ENCODE data around the gene TACC2. TPM values are rescaled to one million over a fixed set of nuclear protein-coding genes. Genes with fewer than 3 reads are reported as not detected.

Gene TACC2
- total RNA-seq, 8 experiments from 2014 or later = 14.0 to 63.3 (median 31.9) TPM

DNA sequence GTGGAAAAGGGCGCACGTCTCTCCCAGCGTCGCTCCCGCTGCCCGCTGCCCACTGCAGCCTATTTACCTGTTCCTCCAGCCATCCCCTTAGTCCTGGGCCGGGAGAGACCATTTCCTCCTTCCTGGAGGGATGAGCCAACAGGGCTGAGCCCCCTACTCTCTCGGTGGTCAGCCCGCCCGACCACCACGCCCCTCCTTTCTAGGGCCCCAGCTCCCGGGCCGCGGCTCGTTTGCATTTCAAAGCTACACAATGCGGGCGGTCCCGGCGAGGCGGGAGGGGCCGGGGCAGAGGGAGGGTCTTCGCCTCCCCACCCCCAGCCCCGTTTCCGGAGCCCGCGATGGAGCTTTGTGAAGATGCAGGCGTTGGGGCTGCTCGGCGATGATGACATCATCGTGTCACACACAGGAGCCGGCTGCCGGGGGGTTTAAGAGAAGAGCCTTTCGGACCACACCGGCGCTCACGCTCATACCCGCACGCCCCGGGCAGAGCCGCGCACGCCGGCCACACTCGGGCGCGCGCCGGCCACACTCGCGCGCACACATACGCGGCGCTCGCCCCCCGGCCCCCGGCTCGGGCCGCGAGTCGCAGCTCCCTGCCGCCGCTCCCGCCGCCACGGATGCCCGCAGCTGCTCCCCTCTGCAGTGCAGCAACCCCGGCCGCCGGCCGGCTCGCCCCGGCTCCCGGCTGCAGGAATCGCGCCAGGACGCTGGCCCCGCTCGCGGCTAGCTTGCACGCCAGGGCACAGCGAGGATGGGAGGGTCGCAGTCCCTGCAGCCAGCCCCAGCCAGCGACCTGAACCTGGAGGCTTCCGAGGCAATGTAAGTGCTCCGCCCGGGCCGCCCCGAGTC is 174.4 kb downstream of the TACC2 start:
- H3K4me3 ChIP-seq = peak overlapping the region; percentile 68 to 95 (median 78)
- in situ Hi-C loops (cut with MboI; ENCODE audit: low pct_unique_long_range_greater_than_20kb in 2 of 9, low sequenced_read_pairs in 9 of 9, unreplicated experiment in 9 of 9) = no loop called here
- H3K4me1 ChIP-seq (replicated peaks in 1 of 2) = peaks cover 37 to 46% of the 10 kb centered on the region in 2 donors
- H3K27ac ChIP-seq = peak overlapping the region; percentile 85 to 95
- 0 to 100% (median 1%) methylated on average over 2 to 16 of the region's 89 CpGs; no CpG with 5 or more reads in 6 of the 10 experiments for WGBS, 10 experiments
- peak; percentile 51 to 85 (median 75) for ATAC-seq (replicated peaks in 6 of 8)

DNA sequence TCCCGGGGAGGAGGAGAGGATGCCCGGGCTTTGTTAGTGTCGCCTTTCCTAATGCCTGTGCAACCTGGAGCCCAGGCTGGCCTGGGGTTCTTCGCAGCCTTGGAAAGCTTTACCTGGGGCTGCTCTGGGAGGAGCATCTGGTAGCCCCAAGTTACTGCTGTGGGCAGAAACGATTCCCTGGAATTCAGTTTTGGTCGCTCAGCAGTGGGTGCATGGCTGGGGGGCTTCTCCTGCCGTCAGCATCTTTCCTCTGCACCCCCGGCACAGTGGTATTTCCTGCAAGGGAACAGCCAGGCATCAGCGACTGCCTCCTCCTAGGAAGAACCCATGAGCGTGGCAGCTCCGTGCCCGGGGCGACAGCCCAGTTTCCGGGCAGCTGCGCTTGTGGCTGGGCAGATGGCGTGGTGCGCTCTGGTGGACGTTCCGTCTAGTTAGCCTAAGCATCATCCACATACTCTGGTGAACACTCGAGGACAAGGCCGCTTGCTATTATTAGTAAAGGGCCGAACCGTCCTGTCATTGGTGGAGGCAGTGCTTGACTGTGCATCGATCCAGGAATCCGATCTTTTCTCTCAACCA is 175.1 kb downstream of the TACC2 start:
- 0 to 100% (median 3%) methylated on average over 1 to 18 of the region's 25 CpGs; no CpG with 5 or more reads in 3 of the 10 experiments for whole genome bisulfite sequencing, 10 experiments
- H3K27ac ChIP-seq = peak overlapping the region; percentile 85 to 95

DNA sequence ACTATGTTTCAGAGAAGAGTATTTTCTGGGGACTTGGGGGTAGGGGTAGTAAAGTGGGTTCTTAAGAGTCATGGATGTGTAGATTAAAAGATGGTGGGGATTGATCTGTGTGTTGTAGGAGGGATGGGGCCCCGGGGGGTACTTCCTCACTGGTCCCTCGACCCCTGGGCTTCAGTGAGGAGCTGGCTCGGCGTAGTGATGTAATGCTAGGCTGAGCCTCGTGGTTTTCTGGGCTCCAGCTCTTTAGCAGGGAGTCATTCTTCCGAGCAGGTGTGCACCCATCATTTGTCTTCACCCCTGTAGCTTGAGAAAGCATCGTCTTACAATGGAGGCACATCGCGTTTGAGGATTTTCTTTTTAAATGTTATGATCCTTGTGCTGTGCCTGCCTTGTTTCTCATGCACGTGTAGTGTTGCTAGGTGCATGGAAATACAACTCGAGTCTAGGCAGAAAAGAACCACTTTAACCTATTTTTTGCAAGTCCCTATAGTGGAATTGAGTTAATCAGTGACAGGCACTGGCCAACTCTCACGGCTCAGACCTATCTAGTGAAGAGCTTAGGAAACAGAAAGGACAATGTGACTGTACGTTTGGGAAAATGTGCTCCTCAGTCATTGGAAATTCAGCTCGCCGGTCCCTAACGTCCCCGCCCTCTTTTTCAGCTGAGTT is 176.0 kb downstream of the TACC2 start:
- H3K4me1 ChIP-seq (replicated peaks in 1 of 2) = peaks cover 49 to 52% of the 10 kb centered on the region in 2 donors
- peak overlapping the region; percentile 85 to 95 for H3K27ac ChIP-seq
- ATAC-seq (replicated peaks in 6 of 8) = peak in 1 of 8 experiments; percentile 1
- H3K4me3 ChIP-seq = peak overlapping the region; percentile 68 to 95 (median 78)
- in situ Hi-C loops (cut with MboI; ENCODE audit: low pct_unique_long_range_greater_than_20kb in 2 of 9, low sequenced_read_pairs in 9 of 9, unreplicated experiment in 9 of 9) = no loop called here
- 0 to 100% (median 0%) methylated on average over 1 to 15 of the region's 17 CpGs; no CpG with 5 or more reads in 1 of the 10 experiments for WGBS, 10 experiments

More for the DNA sequence above, 175.1 kb downstream of the TACC2 start:
- in situ Hi-C loops (cut with MboI; ENCODE audit: low pct_unique_long_range_greater_than_20kb in 2 of 9, low sequenced_read_pairs in 9 of 9, unreplicated experiment in 9 of 9) = no loop called here
- H3K4me3 ChIP-seq = peak overlapping the region; percentile 68 to 95 (median 78)
- peak in 5 of 8 experiments; percentile 11 to 20 (median 19) for ATAC-seq (replicated peaks in 6 of 8)
- H3K4me1 ChIP-seq (replicated peaks in 1 of 2) = peaks cover 45 to 53% of the 10 kb centered on the region in 2 donors

DNA sequence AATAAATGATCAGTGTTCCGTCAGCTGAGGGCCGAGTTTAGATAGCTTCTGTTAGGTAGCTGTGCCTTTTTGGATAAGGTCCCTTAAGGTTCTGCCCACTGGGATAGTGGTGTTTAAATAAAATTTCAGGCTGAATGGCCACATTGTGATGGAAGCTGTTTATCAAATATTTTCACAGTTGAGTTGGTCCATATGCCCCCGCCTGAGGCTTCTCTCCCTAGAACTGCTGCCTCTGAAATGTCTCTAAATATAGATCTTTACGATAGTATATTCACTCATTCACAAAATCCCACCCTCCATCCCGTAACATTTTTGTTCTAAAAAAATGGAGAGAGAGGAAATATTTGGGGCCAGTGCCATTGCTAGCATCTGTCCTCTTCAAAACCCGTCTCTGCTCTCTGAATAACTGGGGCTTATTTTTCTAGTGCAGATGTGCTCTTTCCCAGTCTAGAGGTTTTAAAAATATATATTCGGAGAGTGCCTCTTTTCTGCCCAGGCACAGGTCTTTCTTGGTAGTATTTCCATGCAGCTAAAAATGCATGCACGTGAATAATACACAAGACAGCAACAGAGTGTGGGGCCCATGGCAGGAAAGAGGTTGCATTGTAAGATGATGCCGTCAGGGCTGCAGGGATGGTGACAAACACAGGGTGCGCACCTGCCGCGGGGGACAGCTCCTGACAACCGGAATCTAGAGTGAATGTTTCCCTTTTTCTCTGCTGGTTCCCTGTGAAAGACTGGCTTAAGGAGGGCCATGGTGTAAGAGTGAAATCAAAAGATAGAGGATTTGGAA is 176.7 kb downstream of the TACC2 start:
- WGBS, 10 experiments = 3 to 95% (median 21%) methylated on average over 1 to 13 of the region's 13 CpGs; no CpG with 5 or more reads in 1 of the 10 experiments
- Histone ChIP-seq H3K4me1 (replicated peaks in 1 of 2) (peaks cover 53 to 56% of the 10 kb centered on the region in 2 donors), H3K27ac (peak overlapping the region; percentile 5 to 95), H3K4me3 (peak overlapping the region; percentile 68 to 95 (median 78))
- in situ Hi-C loops (cut with MboI; ENCODE audit: low pct_unique_long_range_greater_than_20kb in 2 of 9, low sequenced_read_pairs in 9 of 9, unreplicated experiment in 9 of 9) = no loop called here
- no peak for ATAC-seq (replicated peaks in 6 of 8)

DNA sequence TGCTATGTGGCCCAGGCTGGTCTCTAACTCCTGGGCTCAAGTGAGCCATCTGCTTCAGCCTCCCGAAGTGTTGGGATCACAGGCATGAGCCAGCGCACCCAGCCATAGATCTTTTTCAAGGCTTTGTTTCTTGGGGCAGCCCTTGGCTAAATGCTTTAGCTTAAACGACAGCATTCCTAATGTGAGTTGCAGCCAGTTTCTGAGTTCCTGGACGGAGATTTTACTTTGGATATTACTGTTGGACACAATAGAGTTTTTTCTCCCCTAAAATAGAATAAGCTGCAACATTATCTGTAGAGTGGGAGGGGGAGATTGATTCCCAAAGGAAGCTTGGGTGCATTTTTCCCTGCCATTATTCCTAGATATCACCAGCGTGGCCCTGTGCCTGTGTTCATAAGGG is 179.1 kb downstream of the TACC2 start:
- WGBS, 10 experiments = 13 to 100% (median 70%) methylated on average over 1 to 5 of the region's 5 CpGs; no CpG with 5 or more reads in 1 of the 10 experiments
- ATAC-seq (replicated peaks in 6 of 8) = no peak
- in situ Hi-C loops (cut with MboI; ENCODE audit: low pct_unique_long_range_greater_than_20kb in 2 of 9, low sequenced_read_pairs in 9 of 9, unreplicated experiment in 9 of 9) = no loop called here
- peaks cover 66% of the 10 kb centered on the region in 2 donors for H3K4me1 ChIP-seq (replicated peaks in 1 of 2)
- H3K4me3 ChIP-seq = no peak overlapping the region
- H3K27ac ChIP-seq = peak overlapping the region; percentile 18 to 38

DNA sequence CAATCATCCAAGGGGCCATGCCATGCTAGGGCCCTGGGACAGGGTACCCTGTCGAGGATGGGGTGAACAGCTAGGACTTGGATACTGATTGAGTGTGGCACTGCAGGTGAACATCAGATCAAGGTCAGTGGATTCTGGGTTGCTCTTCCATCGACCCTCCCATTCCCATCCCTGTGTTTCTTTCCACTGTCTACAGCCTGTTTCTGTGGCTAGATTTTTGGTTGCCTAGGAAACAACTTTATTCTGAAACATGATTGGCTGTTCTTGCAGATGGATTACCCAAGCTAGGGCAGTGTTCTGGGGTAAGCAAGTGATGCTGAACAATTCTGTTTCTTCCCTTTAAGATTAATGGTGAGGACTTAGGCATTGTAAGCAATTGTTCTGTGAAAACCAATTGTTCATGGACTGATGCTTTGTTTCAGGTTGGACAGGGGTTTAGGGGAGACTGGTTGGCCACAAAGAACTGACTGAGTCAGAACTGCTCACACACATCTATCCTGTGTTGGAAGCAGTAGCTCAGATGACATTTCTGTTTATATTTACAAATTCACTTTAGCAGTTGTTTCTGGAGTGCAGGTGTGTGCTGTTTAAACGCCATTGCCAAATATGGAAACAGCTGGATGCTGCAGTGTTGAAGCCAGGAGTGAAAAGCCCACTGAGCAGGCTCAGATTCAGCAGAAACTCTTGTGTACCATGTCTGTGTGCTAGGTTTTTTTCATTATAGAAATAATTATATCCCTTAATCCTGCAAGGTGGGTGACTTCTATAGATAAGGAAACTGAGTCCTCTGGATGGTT is 179.8 kb downstream of the TACC2 start:
- ATAC-seq (replicated peaks in 6 of 8) = peak in 6 of 8 experiments; percentile 33 to 52 (median 39)
- in situ Hi-C loops (cut with MboI; ENCODE audit: low pct_unique_long_range_greater_than_20kb in 2 of 9, low sequenced_read_pairs in 9 of 9, unreplicated experiment in 9 of 9) = no loop called here
- WGBS, 10 experiments = 58 to 100% (median 72%) methylated on average over 1 to 3 of the region's 3 CpGs; no CpG with 5 or more reads in 5 of the 10 experiments
- peak overlapping the region in 1 of 5 donors; percentile 5 for H3K4me3 ChIP-seq
- peak overlapping the region; percentile 18 to 38 for H3K27ac ChIP-seq
- peaks cover 72 to 73% of the 10 kb centered on the region in 2 donors for H3K4me1 ChIP-seq (replicated peaks in 1 of 2)

DNA sequence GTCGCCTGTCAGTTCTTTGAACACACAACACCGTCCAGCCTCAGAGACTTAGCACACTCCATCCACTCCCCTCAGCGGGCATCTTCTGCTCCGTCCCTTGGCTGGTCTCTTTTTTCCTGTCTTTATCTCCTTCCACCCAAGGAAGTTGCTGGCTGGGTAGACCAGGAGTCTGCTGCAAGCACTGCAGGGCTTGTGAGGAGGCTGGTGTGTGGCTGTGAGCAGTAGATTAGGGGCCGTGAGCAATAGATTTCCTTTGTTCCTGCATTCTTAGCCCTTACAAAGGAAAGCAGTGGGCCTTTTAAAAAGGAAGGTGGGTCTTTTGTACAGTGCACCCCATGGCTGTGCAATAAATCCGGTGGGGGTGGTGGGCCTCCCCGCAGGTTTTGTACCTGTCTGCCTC is 181.8 kb downstream of the TACC2 start:
- in situ Hi-C loops (cut with MboI; ENCODE audit: low pct_unique_long_range_greater_than_20kb in 2 of 9, low sequenced_read_pairs in 9 of 9, unreplicated experiment in 9 of 9) = no loop called here
- WGBS, 10 experiments = 12 to 100% (median 58%) methylated on average over 1 to 5 of the region's 7 CpGs; no CpG with 5 or more reads in 3 of the 10 experiments
- Histone ChIP-seq H3K4me3 (no peak overlapping the region), H3K4me1 (replicated peaks in 1 of 2) (peaks cover 67 to 77% of the 10 kb centered on the region in 2 donors), H3K27ac (no peak overlapping the region)
- peak in 5 of 8 experiments; percentile 13 to 31 (median 25) for ATAC-seq (replicated peaks in 6 of 8)

DNA sequence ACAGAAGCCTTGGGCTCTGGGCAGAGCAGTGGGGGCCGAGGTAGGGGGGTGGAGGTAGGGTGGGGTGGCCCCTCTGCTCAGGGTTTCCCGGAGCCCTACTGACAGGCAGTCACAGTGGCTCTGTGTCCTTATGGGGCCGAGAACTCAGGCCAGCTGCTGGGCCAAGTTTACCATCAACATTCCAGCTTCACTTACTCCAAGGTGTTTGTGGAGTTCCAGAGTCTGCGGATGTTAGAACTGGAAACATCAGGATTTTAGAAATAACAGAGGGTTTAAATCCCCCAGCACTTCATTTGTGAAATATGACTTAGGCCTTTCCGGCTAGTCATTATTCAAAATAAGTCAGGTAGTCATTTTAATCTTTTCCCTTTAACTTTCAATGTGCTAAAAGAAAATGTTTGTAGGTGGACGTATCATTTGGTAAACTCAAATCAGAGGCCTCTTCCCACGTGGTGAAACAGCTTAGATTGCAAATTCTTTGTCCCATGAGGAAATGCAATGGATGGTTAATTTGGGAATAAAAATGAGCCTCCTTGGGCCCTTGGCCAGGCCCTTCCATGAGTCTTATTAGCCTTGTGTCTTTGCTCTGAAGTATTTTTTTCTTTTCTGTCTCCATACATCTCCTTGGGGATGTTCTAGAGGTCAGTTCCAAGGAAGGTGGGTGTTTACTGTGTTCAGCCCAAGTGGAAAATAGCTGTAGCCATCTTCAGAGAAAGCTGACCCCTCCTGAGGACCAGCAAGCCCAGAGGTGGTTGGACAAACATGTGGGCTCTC is 182.5 kb downstream of the TACC2 start:
- H3K27ac ChIP-seq = no peak overlapping the region
- H3K4me1 ChIP-seq (replicated peaks in 1 of 2) = peaks cover 64 to 70% of the 10 kb centered on the region in 2 donors
- no peak overlapping the region for H3K4me3 ChIP-seq
- in situ Hi-C loops (cut with MboI; ENCODE audit: low pct_unique_long_range_greater_than_20kb in 2 of 9, low sequenced_read_pairs in 9 of 9, unreplicated experiment in 9 of 9) = no loop called here
- 19 to 85% (median 64%) methylated on average over 1 to 4 of the region's 7 CpGs; no CpG with 5 or more reads in 1 of the 10 experiments for WGBS, 10 experiments
- no peak for ATAC-seq (replicated peaks in 6 of 8)

DNA sequence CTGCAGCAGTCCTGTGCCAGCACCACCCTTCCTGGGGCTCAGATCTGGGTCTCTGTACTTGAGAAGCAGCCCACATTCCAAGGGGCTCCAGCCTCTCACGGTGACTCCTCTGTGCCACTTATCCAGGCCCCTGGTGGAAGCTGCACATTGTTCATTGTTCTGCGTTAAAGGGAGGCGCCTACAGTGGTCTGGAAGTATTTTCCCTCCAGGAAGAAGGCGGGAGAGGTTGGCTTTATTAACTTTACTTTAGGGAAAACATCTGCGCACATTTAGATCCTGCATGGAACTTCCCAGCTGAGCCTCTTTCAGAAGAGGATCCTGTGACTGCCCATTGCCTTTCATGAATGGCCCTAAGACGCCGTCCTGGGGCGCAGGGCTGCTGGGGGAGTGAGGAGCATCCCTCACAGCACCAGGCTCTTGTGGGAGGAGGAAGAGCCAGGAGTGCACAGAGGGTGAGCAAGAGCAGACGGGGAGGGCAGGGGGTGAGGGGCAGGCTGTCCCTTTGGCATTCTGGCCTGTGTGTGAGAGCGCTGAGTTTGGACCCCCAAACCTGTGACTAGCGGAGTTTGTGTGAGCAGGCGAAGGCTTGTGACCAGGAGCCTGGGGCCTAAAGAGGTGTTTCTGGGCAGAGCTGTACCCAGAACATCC is 183.5 kb downstream of the TACC2 start:
- WGBS, 10 experiments = 0 to 80% (median 55%) methylated on average over 1 to 8 of the region's 12 CpGs; no CpG with 5 or more reads in 2 of the 10 experiments
- Histone ChIP-seq H3K4me3 (no peak overlapping the region), H3K4me1 (replicated peaks in 1 of 2) (peaks cover 54 to 60% of the 10 kb centered on the region in 2 donors), H3K27ac (no peak overlapping the region)
- in situ Hi-C loops (cut with MboI; ENCODE audit: low pct_unique_long_range_greater_than_20kb in 2 of 9, low sequenced_read_pairs in 9 of 9, unreplicated experiment in 9 of 9) = no loop called here
- peak in 3 of 8 experiments; percentile 9 to 82 (median 15) for ATAC-seq (replicated peaks in 6 of 8)

DNA sequence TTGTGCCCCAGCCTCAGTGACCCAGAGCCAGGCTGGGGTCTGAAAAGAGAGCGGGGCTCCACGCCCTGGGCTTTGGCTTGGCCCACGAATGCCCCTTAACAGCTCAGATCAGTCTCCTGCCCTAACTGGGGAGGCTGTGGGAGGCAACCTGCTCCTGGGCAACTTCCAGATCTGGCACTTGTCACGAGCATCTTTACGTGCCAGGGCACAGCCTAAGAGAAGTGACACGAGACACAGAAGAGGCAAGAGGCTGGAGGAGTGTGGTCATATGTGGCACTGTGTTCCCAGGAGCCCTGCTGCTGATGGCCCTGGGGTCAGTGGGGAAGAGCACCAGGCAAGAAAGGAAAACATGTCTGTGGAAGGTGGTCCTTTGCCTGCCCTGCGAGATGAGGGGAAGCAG is 184.4 kb downstream of the TACC2 start:
- in situ Hi-C loops (cut with MboI; ENCODE audit: low pct_unique_long_range_greater_than_20kb in 2 of 9, low sequenced_read_pairs in 9 of 9, unreplicated experiment in 9 of 9) = no loop called here
- no peak for ATAC-seq (replicated peaks in 6 of 8)
- Histone ChIP-seq H3K4me1 (replicated peaks in 1 of 2) (peaks cover 45 to 52% of the 10 kb centered on the region in 2 donors), H3K27ac (no peak overlapping the region), H3K4me3 (no peak overlapping the region)
- 73 to 95% (median 88%) methylated on average over 3 to 5 of the region's 7 CpGs; no CpG with 5 or more reads in 6 of the 10 experiments for WGBS, 10 experiments
